GM18502 (cell line): ENCODE results near the gene RAB5B.
"Not testable (repeated sequence)": the region's sequence is repeated elsewhere in the genome, so short reads cannot be mapped to it uniquely, and the experiment has no call there.

Experiments used
- ATAC-seq: cut with Tn5 transposase; IDR thresholded peaks from one replicate; pipeline ENCODE4 v1.9.1; 2021; ENCODE audit warnings: mild to moderate bottlenecking; ENCODE audit not compliant: unreplicated experiment, poor library complexity

RAB5B gene

GRCh38 chr12:55981882-55982281 lies 8.0 kb downstream of the RAB5B start:
- ATAC-seq = not testable (repeated sequence)

GRCh38 chr12:55982319-55982936 lies 8.6 kb downstream of the RAB5B start:
- peak; percentile 82 for ATAC-seq

GRCh38 chr12:55983232-55983842 lies 9.5 kb downstream of the RAB5B start:
- ATAC-seq = no peak

GRCh38 chr12:55984861-55985260 lies 11.0 kb downstream of the RAB5B start:
- ATAC-seq = no peak

GRCh38 chr12:55985341-55985740 lies 11.5 kb downstream of the RAB5B start:
- no peak for ATAC-seq

- not testable (repeated sequence) for ATAC-seq
These were observed 12.1 kb downstream of the RAB5B start for GRCh38 chr12:55985976-55986375.

- ATAC-seq = no peak
These were observed 17.2 kb downstream of the RAB5B start for GRCh38 chr12:55991110-55991509.

- no peak for ATAC-seq
These were observed 19.5 kb downstream of the RAB5B start for GRCh38 chr12:55993230-55993853.

GRCh38 chr12:55995366-55995765 lies 21.5 kb downstream of the RAB5B start:
- no peak for ATAC-seq

GRCh38 chr12:55996201-55996714 lies 22.4 kb downstream of the RAB5B start:
- ATAC-seq = no peak

GRCh38 chr12:55996715-55997534 lies 23.0 kb downstream of the RAB5B start, which contains the start of gene SUOX:
Gene SUOX, plus strand, starts transcription at chr12:55997276. Its CDS starts 4,946 bp downstream, at chr12:56002222.
- ATAC-seq = peak; percentile 98

- no peak for ATAC-seq
These were observed 23.6 kb downstream of the RAB5B start for GRCh38 chr12:55997535-55997859.

- ATAC-seq = not testable (repeated sequence)
These were observed 25.6 kb downstream of the RAB5B start for GRCh38 chr12:55999522-55999921.

- ATAC-seq = not testable (repeated sequence)
These were observed 26.2 kb downstream of the RAB5B start for GRCh38 chr12:55999999-56000540.

- ATAC-seq = no peak
These were observed 27.7 kb downstream of the RAB5B start for GRCh38 chr12:56001487-56002100.

GRCh38 chr12:56003376-56003775 lies 29.5 kb downstream of the RAB5B start:
- ATAC-seq = not testable (repeated sequence)

- ATAC-seq = no peak
These were observed 30.3 kb downstream of the RAB5B start for GRCh38 chr12:56004211-56004610.

- peak; percentile 51 for ATAC-seq
These were observed 34.0 kb downstream of the RAB5B start for GRCh38 chr12:56007564-56008559.

GRCh38 chr12:56010111-56010570 lies 36.3 kb downstream of the RAB5B start:
- no peak for ATAC-seq
